Measurements from ENCODE around the gene BPTF.

- TF ChIP-seq POLR2A (IDR thresholded peaks at IDR 0.05) = no peak
- TF ChIP-seq CTCF (IDR thresholded peaks at IDR 0.05) = no peak
Observed at GRCh38 chr17:67833946-67834631, 8.8 kb downstream of the BPTF start.

Measured in adrenal gland (tissue), 5 donors.